Uterus (tissue), 2 donors: Measurements from ENCODE around the gene PTPRN2.

Experiments used
- CTCF ChIP-seq, 4 experiments: fragments of 200-600 bp in 2 of 4; fragments of 450-650 bp in 2 of 4; sonication (generic) in 2 of 4; IDR thresholded peaks; one replicate each; pipeline ENCODE4 v1.5.1; 2016 to 2019; ENCODE audit warnings: antibody characterized with exemption in 4 of 4, mild to moderate bottlenecking in 2 of 4, moderate library complexity in 1 of 4
- POLR2A ChIP-seq, 2 donors: fragments of 450-650 bp; IDR thresholded peaks; one replicate each; pipeline ENCODE4 v1.6.1; 2016; ENCODE audit warnings: antibody characterized with exemption in 2 of 2, mild to moderate bottlenecking in 1 of 2, moderate library complexity in 1 of 2

- TF ChIP-seq CTCF (IDR thresholded peaks at IDR 0.05) (no peak), POLR2A (IDR thresholded peaks at IDR 0.05) (no peak)
Observed at GRCh38 chr7:158052381-158053060, 535.1 kb downstream of the PTPRN2 start.
